WTC11 (cell line): ENCODE results near the gene TNNI3K. TPM values are rescaled to one million over a fixed set of nuclear protein-coding genes. Genes with fewer than 3 reads are reported as not detected.

Source experiments
- ATAC-seq: fragments of 200-7000 bp; cut with Tn5 transposase; 2 replicates; pipeline ENCODE4 v1.10.0; 2021; ENCODE audit warnings: mild to moderate bottlenecking, moderate library complexity
- CTCF ChIA-PET: fragments of 300-600 bp; sonication (Branson Sonifier 250); formaldehyde crosslinking; loops from one replicate; lab custom pipeline; 2021; ENCODE audit warnings: antibody characterized with exemption; lab: Charles Lee
- POLR2A ChIA-PET: fragments of 350-600 bp; sonication (Branson Sonifier 250); formaldehyde crosslinking; loops from one replicate; lab custom pipeline; 2021; ENCODE audit warnings: antibody characterized with exemption; lab: Charles Lee
- DNase-seq: peaks from one replicate; pipeline ENCODE4 v3.0.0; 2021; ENCODE audit warnings: low spot score
- H3K27ac Mint-ChIP-seq: 2 replicates; pipeline ENCODE4 v1.8.0; 2021; ENCODE audit warnings: mixed read lengths
- H3K27me3 Mint-ChIP-seq: 2 replicates; pipeline ENCODE4 v1.8.0; 2021; ENCODE audit warnings: low read depth, mild to moderate bottlenecking, moderate library complexity, mixed read lengths
- H3K36me3 Mint-ChIP-seq: 2 replicates; pipeline ENCODE4 v1.8.0; 2021; ENCODE audit warnings: mixed read lengths
- H3K4me1 Mint-ChIP-seq: 2 replicates; pipeline ENCODE4 v1.8.0; 2022; ENCODE audit warnings: mixed read lengths
- H3K4me3 Mint-ChIP-seq: 2 replicates; pipeline ENCODE4 v1.8.0; 2021; ENCODE audit warnings: mild to moderate bottlenecking, moderate library complexity, mixed read lengths
- H3K9me3 Mint-ChIP-seq: 2 replicates; pipeline ENCODE4 v1.8.0; 2021; ENCODE audit warnings: mixed read lengths
- ATF2 ChIP-seq: sonication (generic); formaldehyde crosslinking; IDR thresholded peaks from 2 replicates; pipeline ENCODE4 v1.8.1; 2022; ENCODE audit warnings: low read depth, missing genetic modification reagents, borderline replicate concordance
- CBFB ChIP-seq: sonication (generic); formaldehyde crosslinking; IDR thresholded peaks from 2 replicates; pipeline ENCODE4 v1.8.1; 2022; ENCODE audit warnings: mild to moderate bottlenecking, low read depth, missing genetic modification reagents
- ESRRA ChIP-seq: sonication (generic); formaldehyde crosslinking; IDR thresholded peaks from 2 replicates; pipeline ENCODE4 v1.8.1; 2022; ENCODE audit warnings: mild to moderate bottlenecking, missing genetic modification reagents, borderline replicate concordance
- FOXJ3 ChIP-seq: sonication (generic); formaldehyde crosslinking; IDR thresholded peaks from 2 replicates; pipeline ENCODE4 v1.9.0; 2021; ENCODE audit warnings: missing genetic modification reagents, mild to moderate bottlenecking, borderline replicate concordance
- MLX ChIP-seq: sonication (generic); formaldehyde crosslinking; IDR thresholded peaks from 2 replicates; pipeline ENCODE4 v1.8.1; 2023; ENCODE audit warnings: mild to moderate bottlenecking, missing genetic modification reagents, moderate library complexity
- PRDM15 ChIP-seq: sonication (generic); formaldehyde crosslinking; IDR thresholded peaks from 2 replicates; pipeline ENCODE4 v1.8.0; 2022; ENCODE audit warnings: missing genetic modification reagents
- RORB ChIP-seq: fragments of 250-450 bp; sonication (Bioruptor Pico); IDR thresholded peaks from 2 replicates; pipeline ENCODE4 v1.9.0; 2021; ENCODE audit warnings: mild to moderate bottlenecking
- SOX15 ChIP-seq: fragments of 250-450 bp; sonication (Bioruptor Pico); IDR thresholded peaks from 2 replicates; pipeline ENCODE4 v1.9.0; 2021; ENCODE audit warnings: mild to moderate bottlenecking
- STAT6 ChIP-seq: sonication (generic); formaldehyde crosslinking; conservative IDR thresholded peaks from 2 replicates; pipeline ENCODE4 v1.8.1; 2023; ENCODE audit warnings: mild to moderate bottlenecking, low read depth, missing genetic modification reagents, moderate library complexity
- TEAD1 ChIP-seq: sonication (generic); formaldehyde crosslinking; IDR thresholded peaks from 2 replicates; pipeline ENCODE4 v1.8.0; 2022; ENCODE audit warnings: mild to moderate bottlenecking, missing genetic modification reagents
- ZMAT4 ChIP-seq: fragments of 250-450 bp; sonication (Bioruptor Pico); IDR thresholded peaks from 2 replicates; pipeline ENCODE4 v1.9.0; 2021; ENCODE audit warnings: mild to moderate bottlenecking
- ZNF232 ChIP-seq: sonication (generic); formaldehyde crosslinking; IDR thresholded peaks from 2 replicates; pipeline ENCODE4 v1.8.0; 2022; ENCODE audit warnings: mild to moderate bottlenecking, missing genetic modification reagents
- ZNF671 ChIP-seq: fragments of 250-450 bp; sonication (Bioruptor Pico); IDR thresholded peaks from 2 replicates; pipeline ENCODE4 v1.8.0; 2021; ENCODE audit warnings: mild to moderate bottlenecking
- ZSCAN18 ChIP-seq: fragments of 250-450 bp; sonication (Bioruptor Pico); IDR thresholded peaks from 2 replicates; pipeline ENCODE4 v2.1.2; 2022; ENCODE audit warnings: mild to moderate bottlenecking, moderate library complexity
- total RNA-seq: library from RNA; stranded (reverse); gene quantifications from 3 replicates; pipeline ENCODE4 v1.2.3, GENCODE V29; 2021

The TNNI3K gene
- total RNA-seq, 1 experiment from 2014 or later: 0.07 TPM

- no peak for TF ChIP-seq MLX (CRISPR knock-in tag)
- no peak for TF ChIP-seq SOX15 (CRISPR knock-in tag)
- TF ChIP-seq RORB: no peak
- no peak for TF ChIP-seq TEAD1
- no peak for TF ChIP-seq STAT6 (CRISPR knock-in tag)
- no peak for TF ChIP-seq ATF2
- no peak for TF ChIP-seq FOXJ3 (CRISPR knock-in tag)
- TF ChIP-seq, all 79 proteins: peak for 0
Observed at GRCh38 chr1:74395571-74395970, 160.4 kb downstream of the TNNI3K start (continued).

GRCh38 chr1:74396462-74396861 is 161.3 kb downstream of the TNNI3K start:
- no peak overlapping the region for H3K4me3 Mint-ChIP-seq
- TF ChIP-seq ZSCAN18 (CRISPR knock-in tag) (no peak), CBFB (CRISPR knock-in tag) (no peak), ATF2 (no peak), ZMAT4 (CRISPR knock-in tag) (no peak), ZNF671 (CRISPR knock-in tag) (no peak), ZNF232 (no peak), PRDM15 (no peak), ESRRA (CRISPR knock-in tag) (no peak)
- ChIA-PET POLR2A (no interaction called here), CTCF (no interaction called here)
- H3K27me3 Mint-ChIP-seq: no peaks in the 10 kb centered on the region
- ATAC-seq (no peak), DNase-seq (no peak)
- H3K4me1 Mint-ChIP-seq: peaks cover 19% of the 10 kb centered on the region
- no peaks in the 10 kb centered on the region for H3K36me3 Mint-ChIP-seq
- no peak overlapping the region for H3K27ac Mint-ChIP-seq
- no peaks in the 10 kb centered on the region; the same call in 1 of the 2 replicates for H3K9me3 Mint-ChIP-seq
